Trophoblast cell (in vitro differentiated cells and primary cell): ENCODE data around the gene CD300LB.
A peak's percentile ranks its signal among the peaks of the same experiment; 100 is the strongest.
"Not testable (repeated sequence)": the region's sequence is repeated elsewhere in the genome, so short reads cannot be mapped to it uniquely, and the experiment has no call there.

Experiments
- DNase-seq, 2 donors: peaks; one replicate each; pipeline ENCODE4 v3.0.0-alpha.2; 2016
- H2AFZ ChIP-seq: 2 replicates; pipeline ENCODE4 v1.6.1; 2013; ENCODE audit warnings: low read length, moderate library complexity, mild to moderate bottlenecking; ENCODE audit not compliant: insufficient read depth, poor library complexity
- H2AK5ac ChIP-seq: 2 replicates; pipeline ENCODE4 v1.6.1; 2013; ENCODE audit warnings: mild to moderate bottlenecking, low read length
- H2BK120ac ChIP-seq: 2 replicates; pipeline ENCODE4 v1.6.1; 2013; ENCODE audit warnings: low read length, mild to moderate bottlenecking, moderate library complexity; ENCODE audit not compliant: insufficient read depth, poor library complexity
- H2BK12ac ChIP-seq: 2 replicates; pipeline ENCODE4 v1.6.1; 2013; ENCODE audit warnings: mild to moderate bottlenecking, low read length, moderate library complexity
- H2BK5ac ChIP-seq: 2 replicates; pipeline ENCODE4 v1.6.1; 2013; ENCODE audit warnings: low read length, low read depth, moderate library complexity, mild to moderate bottlenecking; ENCODE audit not compliant: poor library complexity
- H3K14ac ChIP-seq: 2 replicates; pipeline ENCODE4 v1.6.1; 2013; ENCODE audit warnings: mild to moderate bottlenecking, low read length
- H3K18ac ChIP-seq: 2 replicates; pipeline ENCODE4 v1.6.1; 2013; ENCODE audit warnings: mild to moderate bottlenecking, low read length
- H3K23ac ChIP-seq: 2 replicates; pipeline ENCODE4 v1.6.1; 2013; ENCODE audit warnings: low read length
- H3K27ac ChIP-seq: 2 replicates; pipeline ENCODE4 v1.5.1; 2013; ENCODE audit warnings: low read depth, mild to moderate bottlenecking, inconsistent platforms, low read length, moderate library complexity
- H3K27me3 ChIP-seq: 2 replicates; pipeline ENCODE4 v1.6.1; 2013; ENCODE audit warnings: inconsistent platforms, mild to moderate bottlenecking, low read length, moderate library complexity; ENCODE audit not compliant: insufficient read depth
- H3K36me3 ChIP-seq, 2 experiments: 1 replicate in 1 of 2; 2 replicates in 1 of 2; pipeline ENCODE4 v1.6.1; 2013; ENCODE audit warnings: low read length in 2 of 2, mild to moderate bottlenecking in 2 of 2, moderate library complexity in 1 of 2; ENCODE audit not compliant: insufficient read depth in 2 of 2, control insufficient read depth in 1 of 2
- H3K4ac ChIP-seq: 2 replicates; pipeline ENCODE4 v1.6.1; 2013; ENCODE audit warnings: low read depth, mild to moderate bottlenecking, low read length, moderate library complexity
- H3K4me1 ChIP-seq, 2 experiments: 1 replicate in 1 of 2; 2 replicates in 1 of 2; pipeline ENCODE4 v1.6.1; 2013; ENCODE audit warnings: low read length in 2 of 2, mild to moderate bottlenecking in 2 of 2, moderate library complexity in 1 of 2; ENCODE audit not compliant: insufficient read depth in 2 of 2, control insufficient read depth in 1 of 2
- H3K4me2 ChIP-seq: 2 replicates; pipeline ENCODE4 v1.6.1; 2013; ENCODE audit warnings: inconsistent platforms, mild to moderate bottlenecking, low read length, moderate library complexity
- H3K4me3 ChIP-seq: 2 replicates; pipeline ENCODE4 v1.5.1; 2013; ENCODE audit warnings: mild to moderate bottlenecking, low read depth, low read length, inconsistent platforms
- H3K79me1 ChIP-seq: one replicate; pipeline ENCODE4 v1.6.1; 2013; ENCODE audit warnings: low read length
- H3K79me2 ChIP-seq: 2 replicates; pipeline ENCODE4 v1.6.1; 2013; ENCODE audit warnings: low read length, mild to moderate bottlenecking; ENCODE audit not compliant: control insufficient read depth, insufficient read depth, poor library complexity
- H3K9ac ChIP-seq: 2 replicates; pipeline ENCODE4 v1.6.1; 2013; ENCODE audit warnings: mild to moderate bottlenecking, low read length
- H3K9me3 ChIP-seq: 2 replicates; pipeline ENCODE4 v1.6.1; 2013; ENCODE audit warnings: low read depth, mild to moderate bottlenecking, control low read depth, inconsistent platforms, low read length; ENCODE audit not compliant: insufficient read depth
- H4K12ac ChIP-seq: 2 replicates; pipeline ENCODE4 v1.6.1; 2013; ENCODE audit warnings: low read depth, mild to moderate bottlenecking, low read length, moderate library complexity
- H4K8ac ChIP-seq: 2 replicates; pipeline ENCODE4 v1.6.1; 2013; ENCODE audit warnings: low read depth, mild to moderate bottlenecking, low read length, moderate library complexity
- H4K91ac ChIP-seq: one replicate; pipeline ENCODE4 v1.6.1; 2013; ENCODE audit warnings: low read depth, mild to moderate bottlenecking, low read length, moderate library complexity
- WGBS: extraction: QIAGEN DNeasy Blood & Tissue Kit; methylation state at CpG from one replicate; pipeline ENCODE4 v1.1.7; 2013; ENCODE audit warnings: missing lambda C conversion rate; ENCODE audit not compliant: insufficient read length, insufficient coverage; ENCODE audit errors: extremely low coverage; 5-methylcytosine and 5-hydroxymethylcytosine counted together

CD300LB gene

GRCh38 chr17:74503949-74504348, 27.3 kb downstream of the CD300LB start:
- H3K27ac ChIP-seq, H2BK120ac ChIP-seq, H4K8ac ChIP-seq, H2AFZ ChIP-seq, H3K23ac ChIP-seq, H2BK12ac ChIP-seq, DNase-seq, H2BK5ac ChIP-seq, H3K9ac ChIP-seq, H3K79me2 ChIP-seq, H3K9me3 ChIP-seq, H4K12ac ChIP-seq, H3K4me1 ChIP-seq, H3K4me2 ChIP-seq, H3K27me3 ChIP-seq, H3K14ac ChIP-seq, H3K18ac ChIP-seq, H3K4me3 ChIP-seq, H2AK5ac ChIP-seq, H3K79me1 ChIP-seq, H3K4ac ChIP-seq, H4K91ac ChIP-seq, H3K36me3 ChIP-seq: not testable (repeated sequence)
- no CpG with 5 or more reads among the region's 5 CpGs for WGBS

- Histone ChIP-seq H3K4ac (no peak overlapping the region), H4K91ac (no peak overlapping the region), H3K27me3 (no peaks in the 10 kb centered on the region), H4K8ac (no peak overlapping the region), H4K12ac (no peak overlapping the region), H2AK5ac (no peak overlapping the region), H3K14ac (no peak overlapping the region), H2BK12ac (no peak overlapping the region), H3K23ac (no peak overlapping the region), H3K4me3 (no peak overlapping the region), H3K4me1 (no peaks in the 10 kb centered on the region), H3K9ac (peak overlapping the region; percentile 5), H3K79me1 (no peaks in the 10 kb centered on the region), H2BK120ac (no peak overlapping the region), H2BK5ac (no peak overlapping the region), H3K27ac (no peak overlapping the region), H3K79me2 (no peaks in the 10 kb centered on the region), H3K4me2 (no peak overlapping the region), H3K36me3 (no peaks in the 10 kb centered on the region), H3K9me3 (peaks cover 1% of the 10 kb centered on the region), H2AFZ (no peak overlapping the region), H3K18ac (no peak overlapping the region)
- no CpG with 5 or more reads among the region's 6 CpGs for WGBS
- DNase-seq = no peak
Measured at GRCh38 chr17:74502861-74503260, 28.4 kb downstream of the CD300LB start.

GRCh38 chr17:74499992-74500391, 31.3 kb downstream of the CD300LB start:
- Histone ChIP-seq H3K79me2 (no peaks in the 10 kb centered on the region), H4K91ac (no peak overlapping the region), H3K9ac (no peak overlapping the region), H3K18ac (no peak overlapping the region), H3K23ac (no peak overlapping the region), H3K14ac (no peak overlapping the region), H3K79me1 (no peaks in the 10 kb centered on the region), H3K4ac (no peak overlapping the region), H3K4me1 (no peaks in the 10 kb centered on the region), H2AK5ac (no peak overlapping the region), H2BK5ac (no peak overlapping the region), H2AFZ (no peak overlapping the region), H3K36me3 (no peaks in the 10 kb centered on the region), H3K27ac (no peak overlapping the region), H3K4me3 (no peak overlapping the region), H4K8ac (no peak overlapping the region), H3K27me3 (no peaks in the 10 kb centered on the region), H2BK120ac (no peak overlapping the region), H3K4me2 (no peak overlapping the region), H4K12ac (no peak overlapping the region), H3K9me3 (peaks cover 1% of the 10 kb centered on the region), H2BK12ac (no peak overlapping the region)
- WGBS = no CpG with 5 or more reads among the region's 3 CpGs
- DNase-seq = no peak

GRCh38 chr17:74497471-74497870, 33.8 kb downstream of the CD300LB start:
- Histone ChIP-seq H2BK120ac (no peak overlapping the region), H3K18ac (no peak overlapping the region), H3K27ac (no peak overlapping the region), H4K12ac (no peak overlapping the region), H2BK12ac (no peak overlapping the region), H3K36me3 (no peaks in the 10 kb centered on the region), H4K8ac (no peak overlapping the region), H4K91ac (no peak overlapping the region), H2AK5ac (no peak overlapping the region), H2AFZ (no peak overlapping the region), H3K79me2 (no peaks in the 10 kb centered on the region), H3K14ac (no peak overlapping the region), H3K4ac (no peak overlapping the region), H3K4me2 (no peak overlapping the region), H3K79me1 (no peaks in the 10 kb centered on the region), H3K4me3 (no peak overlapping the region), H3K9me3 (peaks cover 1% of the 10 kb centered on the region), H2BK5ac (no peak overlapping the region), H3K4me1 (no peaks in the 10 kb centered on the region), H3K27me3 (no peaks in the 10 kb centered on the region), H3K23ac (no peak overlapping the region), H3K9ac (no peak overlapping the region)
- DNase-seq = no peak
- WGBS = no CpG with 5 or more reads among the region's 5 CpGs
